ENCODE results near the gene SENP1. TPM values are rescaled to one million over a fixed set of nuclear protein-coding genes. Genes with fewer than 3 reads are reported as not detected.

Gene SENP1
- polyA plus RNA-seq, 1 donor from 2014 or later = 14.0 TPM

GRCh38 chr12:48018618-48018995 lies 87.3 kb downstream of the SENP1 start (continued):
- TF ChIP-seq, protein P1, sequence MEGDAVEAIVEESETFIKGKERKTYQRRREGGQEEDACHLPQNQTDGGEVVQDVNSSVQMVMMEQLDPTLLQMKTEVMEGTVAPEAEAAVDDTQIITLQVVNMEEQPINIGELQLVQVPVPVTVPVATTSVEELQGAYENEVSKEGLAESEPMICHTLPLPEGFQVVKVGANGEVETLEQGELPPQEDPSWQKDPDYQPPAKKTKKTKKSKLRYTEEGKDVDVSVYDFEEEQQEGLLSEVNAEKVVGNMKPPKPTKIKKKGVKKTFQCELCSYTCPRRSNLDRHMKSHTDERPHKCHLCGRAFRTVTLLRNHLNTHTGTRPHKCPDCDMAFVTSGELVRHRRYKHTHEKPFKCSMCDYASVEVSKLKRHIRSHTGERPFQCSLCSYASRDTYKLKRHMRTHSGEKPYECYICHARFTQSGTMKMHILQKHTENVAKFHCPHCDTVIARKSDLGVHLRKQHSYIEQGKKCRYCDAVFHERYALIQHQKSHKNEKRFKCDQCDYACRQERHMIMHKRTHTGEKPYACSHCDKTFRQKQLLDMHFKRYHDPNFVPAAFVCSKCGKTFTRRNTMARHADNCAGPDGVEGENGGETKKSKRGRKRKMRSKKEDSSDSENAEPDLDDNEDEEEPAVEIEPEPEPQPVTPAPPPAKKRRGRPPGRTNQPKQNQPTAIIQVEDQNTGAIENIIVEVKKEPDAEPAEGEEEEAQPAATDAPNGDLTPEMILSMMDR (IDR thresholded peaks at IDR 0.05; ENCODE audit: poor library complexity, severe bottlenecking) = no peak

DNA sequence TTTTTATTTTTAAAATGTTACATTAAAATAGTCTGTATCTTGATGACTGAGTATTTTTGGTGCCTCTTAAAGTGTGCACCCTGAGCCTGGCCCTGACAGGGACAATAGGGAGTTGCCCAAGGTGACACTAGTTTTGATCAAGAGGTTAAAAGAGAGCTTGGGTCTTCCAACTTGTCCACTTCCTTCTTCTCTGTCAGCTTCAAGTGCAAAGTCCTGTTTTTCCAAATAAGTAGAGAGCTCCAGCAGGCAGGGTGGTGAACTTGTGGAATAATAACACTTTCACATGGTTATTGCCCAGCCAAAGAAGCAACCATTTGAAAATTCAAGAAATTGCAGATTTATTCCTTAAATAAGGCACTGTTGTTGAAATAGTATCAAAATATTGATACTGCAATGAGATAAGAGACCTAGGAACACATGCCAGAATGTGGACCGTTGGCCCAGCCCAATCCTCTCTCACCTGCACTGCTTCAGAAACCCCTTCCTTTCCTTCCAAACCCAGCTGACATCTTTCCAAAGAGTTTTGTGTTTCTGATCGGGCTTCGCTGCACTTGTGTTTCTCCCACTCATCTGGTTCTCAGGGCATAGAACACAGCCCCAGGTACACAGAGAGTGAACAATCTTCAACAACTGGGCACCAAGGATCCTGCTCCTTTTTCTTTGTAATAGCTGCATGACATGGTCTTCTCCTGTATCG lies 87.8 kb downstream of the SENP1 start:
- H3K9me3 ChIP-seq (ENCODE audit: low read length) = no peaks in the 10 kb centered on the region
- no peaks in the 10 kb centered on the region for H3F3A ChIP-seq (ENCODE audit: insufficient read depth, low read length, poor library complexity, severe bottlenecking)
- no peak overlapping the region for H3K9ac ChIP-seq (ENCODE audit: low read length)
- no peak overlapping the region for H3K27ac ChIP-seq (ENCODE audit: low read length)
- no peaks in the 10 kb centered on the region for H4K20me1 ChIP-seq (ENCODE audit: insufficient read depth)
- H3K4me2 ChIP-seq (ENCODE audit: low read length) = no peak overlapping the region
- H3K9me2 ChIP-seq (ENCODE audit: insufficient read depth, low read length) = no peaks in the 10 kb centered on the region
- H2AFZ ChIP-seq (ENCODE audit: low read depth, low read length) = no peak overlapping the region
- no peaks in the 10 kb centered on the region for H3K36me3 ChIP-seq (ENCODE audit: insufficient read depth, low read length)
- TF ChIP-seq, protein P2, sequence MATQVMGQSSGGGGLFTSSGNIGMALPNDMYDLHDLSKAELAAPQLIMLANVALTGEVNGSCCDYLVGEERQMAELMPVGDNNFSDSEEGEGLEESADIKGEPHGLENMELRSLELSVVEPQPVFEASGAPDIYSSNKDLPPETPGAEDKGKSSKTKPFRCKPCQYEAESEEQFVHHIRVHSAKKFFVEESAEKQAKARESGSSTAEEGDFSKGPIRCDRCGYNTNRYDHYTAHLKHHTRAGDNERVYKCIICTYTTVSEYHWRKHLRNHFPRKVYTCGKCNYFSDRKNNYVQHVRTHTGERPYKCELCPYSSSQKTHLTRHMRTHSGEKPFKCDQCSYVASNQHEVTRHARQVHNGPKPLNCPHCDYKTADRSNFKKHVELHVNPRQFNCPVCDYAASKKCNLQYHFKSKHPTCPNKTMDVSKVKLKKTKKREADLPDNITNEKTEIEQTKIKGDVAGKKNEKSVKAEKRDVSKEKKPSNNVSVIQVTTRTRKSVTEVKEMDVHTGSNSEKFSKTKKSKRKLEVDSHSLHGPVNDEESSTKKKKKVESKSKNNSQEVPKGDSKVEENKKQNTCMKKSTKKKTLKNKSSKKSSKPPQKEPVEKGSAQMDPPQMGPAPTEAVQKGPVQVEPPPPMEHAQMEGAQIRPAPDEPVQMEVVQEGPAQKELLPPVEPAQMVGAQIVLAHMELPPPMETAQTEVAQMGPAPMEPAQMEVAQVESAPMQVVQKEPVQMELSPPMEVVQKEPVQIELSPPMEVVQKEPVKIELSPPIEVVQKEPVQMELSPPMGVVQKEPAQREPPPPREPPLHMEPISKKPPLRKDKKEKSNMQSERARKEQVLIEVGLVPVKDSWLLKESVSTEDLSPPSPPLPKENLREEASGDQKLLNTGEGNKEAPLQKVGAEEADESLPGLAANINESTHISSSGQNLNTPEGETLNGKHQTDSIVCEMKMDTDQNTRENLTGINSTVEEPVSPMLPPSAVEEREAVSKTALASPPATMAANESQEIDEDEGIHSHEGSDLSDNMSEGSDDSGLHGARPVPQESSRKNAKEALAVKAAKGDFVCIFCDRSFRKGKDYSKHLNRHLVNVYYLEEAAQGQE (IDR thresholded peaks at IDR 0.05; ENCODE audit: borderline replicate concordance) = no peak
- no peak for TF ChIP-seq EP300 (conservative IDR thresholded peaks at IDR 0.05; ENCODE audit: poor library complexity, severe bottlenecking)
- TF ChIP-seq TAF1 (IDR thresholded peaks at IDR 0.05; ENCODE audit: low read depth) = no peak
- TF ChIP-seq RAD21 (conservative IDR thresholded peaks at IDR 0.05) = no peak
- no peak for TF ChIP-seq POLR2AphosphoS5 (IDR thresholded peaks at IDR 0.05)
- TF ChIP-seq, protein P1 (IDR thresholded peaks at IDR 0.05; ENCODE audit: poor library complexity, severe bottlenecking) = no peak
- no peak for TF ChIP-seq SMC3 (conservative IDR thresholded peaks at IDR 0.05; ENCODE audit: poor library complexity)
- TF ChIP-seq EZH2 (IDR thresholded peaks at IDR 0.05; ENCODE audit: borderline replicate concordance, insufficient read depth, low read length, poor library complexity, severe bottlenecking) = no peak
- no peak for TF ChIP-seq MXI1 (conservative IDR thresholded peaks at IDR 0.05; ENCODE audit: poor library complexity, severe bottlenecking)
- H3K4me3 ChIP-seq (ENCODE audit: low read length) = no peak overlapping the region
- H3K27me3 ChIP-seq (ENCODE audit: insufficient read depth, low read depth, low read length) = no peaks in the 10 kb centered on the region
- no peaks in the 10 kb centered on the region for H3K79me2 ChIP-seq (replicated peaks; ENCODE audit: insufficient read depth, low read length)
